ENCODE data around the gene DDIT3. TPM values are rescaled to one million over a fixed set of nuclear protein-coding genes. Genes with fewer than 3 reads are reported as not detected.

The DDIT3 gene
- total and polyA plus RNA-seq, 2 donors (not counting 1 experiment from before 2014, with no cell fraction given), result 35.6 to 159 TPM

GRCh38 chr12:57475271-57476161, 44.8 kb downstream of the DDIT3 start:
- Histone ChIP-seq H3K4me1 (ENCODE audit: control insufficient read depth in 2 of 2, insufficient read depth in 2 of 2, low read length in 2 of 2) (peaks cover 54 to 76% of the 10 kb centered on the region in 2 donors), H3K4me2 (replicated peaks; ENCODE audit: low read depth, low read length, poor library complexity, severe bottlenecking) (peak overlapping the region; percentile 95), H3K36me3 (replicated peaks in 1 of 2; ENCODE audit: control extremely low read depth in 1 of 2, control insufficient read depth in 1 of 2, extremely low read depth in 1 of 2, insufficient read depth in 2 of 2, low read length in 1 of 2) (peaks cover 2 to 44% of the 10 kb centered on the region in 2 experiments), H3K79me2 (ENCODE audit: control insufficient read depth, insufficient read depth, low read length) (peaks cover 67% of the 10 kb centered on the region), H3K27ac (ENCODE audit: low read length in 2 of 2) (peak overlapping the region; percentile 91 to 99), H3K27me3 (replicated peaks in 1 of 4; ENCODE audit: control extremely low read depth in 1 of 4, control insufficient read depth in 3 of 4, insufficient read depth in 4 of 4, low read length in 3 of 4) (no peaks in the 10 kb centered on the region), H3K9me3 (ENCODE audit: control extremely low read depth in 1 of 3, control insufficient read depth in 2 of 3, insufficient read depth in 1 of 3, low read length in 2 of 3) (no peaks in the 10 kb centered on the region), H4K20me1 (ENCODE audit: control insufficient read depth, insufficient read depth, low read length, poor library complexity, severe bottlenecking) (peaks cover 23% of the 10 kb centered on the region), H3K4me3 (ENCODE audit: control extremely low read depth in 1 of 5, extremely low read depth in 1 of 5, insufficient read depth in 1 of 5, low read depth in 2 of 5, low read length in 4 of 5) (peak overlapping the region; percentile 6 to 90 (median 82)), H2AFZ (ENCODE audit: insufficient read depth, low read depth, low read length, poor library complexity, severe bottlenecking) (peak overlapping the region; percentile 43), H3K9ac (ENCODE audit: low read length) (peak overlapping the region; percentile 88)
- ChIA-PET CTCF (interaction anchor here (1.0 to 10.4 kb wide), 8 partner anchors 9 to 22 kb away, joined by 3 to 166 read pairs (median 6); partner anchors contain the start of genes GLI1, INHBE and MARS1), POLR2A (interaction anchor here (0.5 to 5.3 kb wide), 5 partner anchors 13 to 234 kb away, joined by 3 to 39 read pairs (median 3); no protein-coding TSS in a partner anchor)
- Mint-ChIP-seq H3K4me1 (peaks cover 76% of the 10 kb centered on the region), H3K27me3 (no peaks in the 10 kb centered on the region), H3K4me3 (peak overlapping the region; percentile 99), H3K9me3 (ENCODE audit: insufficient read depth) (no peaks in the 10 kb centered on the region), H3K27ac (peak overlapping the region; percentile 98)
- intact Hi-C loops (cut with micrococcal nuclease), result loop anchor here (1.0 to 5.0 kb wide), 2 partner anchors 13 to 147 kb away; no protein-coding TSS in a partner anchor
- WGBS (ENCODE audit: insufficient coverage), result 61% methylated on average over 79 of the region's 84 CpGs
- TF ChIP-seq, protein P1, sequence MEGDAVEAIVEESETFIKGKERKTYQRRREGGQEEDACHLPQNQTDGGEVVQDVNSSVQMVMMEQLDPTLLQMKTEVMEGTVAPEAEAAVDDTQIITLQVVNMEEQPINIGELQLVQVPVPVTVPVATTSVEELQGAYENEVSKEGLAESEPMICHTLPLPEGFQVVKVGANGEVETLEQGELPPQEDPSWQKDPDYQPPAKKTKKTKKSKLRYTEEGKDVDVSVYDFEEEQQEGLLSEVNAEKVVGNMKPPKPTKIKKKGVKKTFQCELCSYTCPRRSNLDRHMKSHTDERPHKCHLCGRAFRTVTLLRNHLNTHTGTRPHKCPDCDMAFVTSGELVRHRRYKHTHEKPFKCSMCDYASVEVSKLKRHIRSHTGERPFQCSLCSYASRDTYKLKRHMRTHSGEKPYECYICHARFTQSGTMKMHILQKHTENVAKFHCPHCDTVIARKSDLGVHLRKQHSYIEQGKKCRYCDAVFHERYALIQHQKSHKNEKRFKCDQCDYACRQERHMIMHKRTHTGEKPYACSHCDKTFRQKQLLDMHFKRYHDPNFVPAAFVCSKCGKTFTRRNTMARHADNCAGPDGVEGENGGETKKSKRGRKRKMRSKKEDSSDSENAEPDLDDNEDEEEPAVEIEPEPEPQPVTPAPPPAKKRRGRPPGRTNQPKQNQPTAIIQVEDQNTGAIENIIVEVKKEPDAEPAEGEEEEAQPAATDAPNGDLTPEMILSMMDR (IDR thresholded peaks at IDR 0.05), result no peak
- no peak for TF ChIP-seq EZH2 (IDR thresholded peaks at IDR 0.05; ENCODE audit: borderline replicate concordance, insufficient read depth, low read depth, low read length, poor library complexity, severe bottlenecking)
- ATAC-seq (ENCODE audit: low read depth) (no peak), DNase-seq (no peak)

Measured in B cell (primary cell).